ENCODE results near the gene CLEC17A. TPM values are rescaled to one million over a fixed set of nuclear protein-coding genes. Genes with fewer than 3 reads are reported as not detected.

CLEC17A gene
- total and polyA plus RNA-seq, 2 of the 8 experiments (the other 6 are each of a cell fraction or from before 2014, with no cell fraction given): not detected

DNA sequence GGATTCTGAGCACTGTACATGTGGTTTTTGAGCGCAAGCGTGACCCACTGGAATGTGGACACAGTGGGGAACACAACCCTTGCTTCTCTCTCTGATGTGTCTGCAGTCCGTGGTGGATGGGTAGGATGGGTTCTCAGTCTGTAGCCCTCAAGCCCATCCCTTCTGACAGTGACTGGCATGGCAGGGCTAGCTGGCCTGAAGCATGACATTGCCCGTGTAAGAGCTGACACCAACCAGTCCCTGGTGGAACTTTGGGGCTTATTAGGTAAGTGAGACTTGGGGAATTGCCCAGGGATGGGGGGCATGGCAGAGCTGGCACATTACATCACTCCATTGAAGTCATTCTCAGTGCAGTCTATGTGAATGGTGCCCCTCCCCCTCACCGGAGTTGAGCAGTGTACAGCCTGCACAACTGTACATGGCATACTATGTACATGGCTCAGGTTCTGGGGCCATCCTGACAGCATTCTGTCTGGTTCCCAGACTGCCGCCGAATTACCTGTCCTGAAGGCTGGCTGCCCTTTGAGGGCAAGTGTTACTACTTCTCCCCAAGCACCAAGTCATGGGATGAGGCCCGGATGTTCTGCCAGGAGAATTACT, 16.8 kb downstream of the CLEC17A start:
- Histone ChIP-seq H4K20me1 (replicated peaks in 1 of 2; ENCODE audit: control insufficient read depth in 1 of 2, insufficient read depth in 2 of 2, low read length in 2 of 2) (peaks cover 0 to 4% of the 10 kb centered on the region in 2 experiments), H2BK5ac (ENCODE audit: low read depth, low read length) (no peak overlapping the region), H2AFZ (ENCODE audit: low read length) (no peak overlapping the region), H3K4me3 (ENCODE audit: extremely low read depth in 1 of 4, insufficient read depth in 2 of 4, low read depth in 3 of 4, low read length in 4 of 4) (no peak overlapping the region), H3K23me2 (ENCODE audit: low read depth, low read length) (peaks cover 6% of the 10 kb centered on the region; the same call in 1 of the 2 replicates), H3K4ac (replicated peaks; ENCODE audit: insufficient read length, low read depth, low read length) (no peak overlapping the region), H3K56ac (replicated peaks; ENCODE audit: insufficient read length, low read depth, low read length) (no peak overlapping the region), H3K23ac (ENCODE audit: insufficient read length) (no peak overlapping the region), H3K18ac (ENCODE audit: extremely low read depth, low read length) (no peak overlapping the region), H3K14ac (ENCODE audit: insufficient read length) (no peak overlapping the region), H2BK20ac (ENCODE audit: low read length) (no peak overlapping the region), H3K9me3 (ENCODE audit: insufficient read depth in 2 of 2, low read depth in 1 of 2, low read length in 1 of 2) (peaks cover 50 to 59% of the 10 kb centered on the region in 2 experiments), H2BK120ac (replicated peaks; ENCODE audit: low read depth, low read length) (no peak overlapping the region), H4K8ac (ENCODE audit: extremely low read depth, insufficient read depth, low read length) (no peak overlapping the region), H3K27me3 (replicated peaks in 1 of 4; ENCODE audit: control insufficient read depth in 3 of 4, extremely low read depth in 1 of 4, insufficient read depth in 3 of 4, low read length in 3 of 4) (no peaks in the 10 kb centered on the region), H2BK15ac (ENCODE audit: low read length) (no peak overlapping the region), H3K36me3 (ENCODE audit: control insufficient read depth in 2 of 4, insufficient read depth in 4 of 4, low read length in 3 of 4) (no peaks in the 10 kb centered on the region), H3K27ac (ENCODE audit: low read depth, low read length) (no peak overlapping the region), H3K9ac (replicated peaks in 1 of 4; ENCODE audit: extremely low read depth in 1 of 4, low read depth in 3 of 4, low read length in 3 of 4) (no peak overlapping the region), H2BK12ac (ENCODE audit: low read depth, low read length) (no peak overlapping the region), H4K5ac (ENCODE audit: insufficient read length, low read depth, low read length) (no peak overlapping the region), H3K79me2 (ENCODE audit: control insufficient read depth in 1 of 2, insufficient read depth in 2 of 2, low read length in 2 of 2) (no peaks in the 10 kb centered on the region), H3K4me2 (ENCODE audit: insufficient read depth in 1 of 2, low read depth in 2 of 2, low read length in 2 of 2) (no peak overlapping the region), H4K91ac (replicated peaks; ENCODE audit: insufficient read length, low read length) (no peak overlapping the region), H3K79me1 (ENCODE audit: low read depth, low read length) (no peaks in the 10 kb centered on the region), H2AK5ac (ENCODE audit: low read depth, low read length) (no peak overlapping the region), H3K4me1 (replicated peaks in 1 of 4; ENCODE audit: control insufficient read depth in 3 of 4, insufficient read depth in 4 of 4, low read length in 3 of 4) (no peaks in the 10 kb centered on the region)
- DNase-seq (ENCODE audit: low read depth in 1 of 2, low spot score in 2 of 2) (no peak), FAIRE-seq (no peak)
- ChIA-PET CTCF (ENCODE audit: partially characterized antibody) (no interaction called here), POLR2A (ENCODE audit: partially characterized antibody) (no interaction called here)
- WGBS, 2 experiments (ENCODE audit: extremely low coverage in 1 of 2, insufficient coverage in 1 of 2, insufficient read length in 1 of 2, insufficient replicate concordance in 2 of 2, low coverage in 1 of 2, low lambda C conversion rate in 2 of 2, missing lambda C conversion rate in 1 of 2): 90% methylated on average over 8 of the region's 8 CpGs; no CpG with 5 or more reads in 1 of the 2 experiments
- TF ChIP-seq CBX8 (IDR thresholded peaks at IDR 0.05; ENCODE audit: borderline replicate concordance, low read depth, low read length) (no peak), SRF (IDR thresholded peaks at IDR 0.05; ENCODE audit: low read depth, low read length) (no peak), CHD2 (IDR thresholded peaks at IDR 0.05; ENCODE audit: low read length) (no peak), POLR2A (IDR thresholded peaks at IDR 0.05; ENCODE audit: control extremely low read depth in 1 of 2, low read depth in 2 of 2, low read length in 2 of 2) (no peak), NRF1 (IDR thresholded peaks at IDR 0.05; ENCODE audit: low read depth, low read length) (no peak), CBX5 (IDR thresholded peaks at IDR 0.05; ENCODE audit: low read depth, low read length) (no peak)
